Endothelial cell of umbilical vein (primary cell): ENCODE data around the gene CHCHD3. TPM values are rescaled to one million over a fixed set of nuclear protein-coding genes. Genes with fewer than 3 reads are reported as not detected.

Experiments
- BruUV-seq: library from RNA; stranded (reverse); fragments of 400-500 nt; replicated peaks from 2 replicates; lab custom pipeline; 2021; lab: Mats Ljungman, UMichigan
- CTCF ChIA-PET: fragments of 300-600, 350-600 bp; sonication (Branson Sonifier 250); formaldehyde crosslinking; loops from one replicate; lab custom pipeline; 2021; ENCODE audit warnings: antibody characterized with exemption, inconsistent platforms; lab: Charles Lee
- POLR2A ChIA-PET: fragments of 300-600, 350-600 bp; sonication (Branson Sonifier 250); formaldehyde crosslinking; loops from one replicate; lab custom pipeline; 2021; ENCODE audit warnings: antibody characterized with exemption, inconsistent platforms; lab: Charles Lee
- DNase-seq: peaks from one replicate; pipeline ENCODE4 v3.0.0-alpha.2; 2011; ENCODE audit warnings: low read depth, low spot score
- FAIRE-seq: peaks from 2 replicates; lab custom pipeline; 2011; peaks lifted over from hg19 to GRCh38; lab: Jason Lieb, UNC
- H2AFZ ChIP-seq: 2 replicates; pipeline ENCODE4 v1.6.0; 2012; ENCODE audit warnings: low read depth, low read length, control low read depth, inconsistent platforms
- H3K27ac ChIP-seq: 2 replicates; pipeline ENCODE4 v1.5.1; 2011; ENCODE audit warnings: low read depth, mild to moderate bottlenecking, control low read depth, low read length, moderate library complexity; ENCODE audit not compliant: insufficient read depth
- H3K27me3 ChIP-seq, 2 experiments: 2 replicates each; pipeline versions ENCODE4 v1.6.0 to v1.6.1; 2011; ENCODE audit warnings: low read length in 2 of 2, mixed read lengths in 1 of 2; ENCODE audit not compliant: control insufficient read depth in 2 of 2, insufficient read depth in 2 of 2
- H3K36me3 ChIP-seq, 2 experiments: 2 replicates in 1 of 2; 3 replicates in 1 of 2; pipeline ENCODE4 v1.5.1; 2011; ENCODE audit warnings: low read length in 2 of 2, mild to moderate bottlenecking in 1 of 2, moderate library complexity in 1 of 2; ENCODE audit not compliant: control insufficient read depth in 2 of 2, insufficient read depth in 2 of 2; ENCODE audit errors: extremely low read depth in 1 of 2
- H3K4me1 ChIP-seq: 3 replicates; pipeline ENCODE4 v1.5.1; 2011; ENCODE audit warnings: mild to moderate bottlenecking, low read length; ENCODE audit not compliant: control insufficient read depth, insufficient read depth; ENCODE audit errors: extremely low read depth
- H3K4me2 ChIP-seq: 2 replicates; pipeline ENCODE4 v1.6.1; 2011; ENCODE audit warnings: low read length, control low read depth, mixed read lengths; ENCODE audit not compliant: insufficient read depth
- H3K4me3 ChIP-seq, 3 experiments: fragments of 200-600 bp in 1 of 3; sonication (generic), shearing (Covaris generic) in 1 of 3; replicated peaks in 1 of 3; 2 replicates each; pipeline ENCODE4 v1.5.1; 2011 to 2016; ENCODE audit warnings: control low read depth in 3 of 3, low read length in 3 of 3, mild to moderate bottlenecking in 2 of 3, inconsistent platforms in 1 of 3, low read depth in 1 of 3, moderate library complexity in 1 of 3; ENCODE audit not compliant: insufficient read depth in 1 of 3
- H3K79me2 ChIP-seq: 2 replicates; pipeline ENCODE4 v1.6.0; 2012; ENCODE audit warnings: low read length, inconsistent platforms; ENCODE audit not compliant: control insufficient read depth, insufficient read depth
- H3K9ac ChIP-seq: replicated peaks from 2 replicates; pipeline ENCODE3; 2011; ENCODE audit warnings: low read length, control low read depth; ENCODE audit not compliant: insufficient read depth; ENCODE audit errors: extremely low read depth
- H3K9me1 ChIP-seq: replicated peaks from 3 replicates; pipeline ENCODE4 v1.6.0; 2011; ENCODE audit warnings: mild to moderate bottlenecking, low read length; ENCODE audit not compliant: control insufficient read depth, insufficient read depth; ENCODE audit errors: extremely low read depth
- H3K9me3 ChIP-seq: replicated peaks from 2 replicates; pipeline ENCODE4 v1.5.1; 2012; ENCODE audit warnings: low read length, inconsistent platforms; ENCODE audit not compliant: control insufficient read depth, insufficient read depth
- H4K20me1 ChIP-seq: replicated peaks from 2 replicates; pipeline ENCODE3; 2011; ENCODE audit warnings: mild to moderate bottlenecking, low read length; ENCODE audit not compliant: control insufficient read depth, insufficient read depth; ENCODE audit errors: extremely low read depth
- CTCF ChIP-seq, 2 donors: IDR thresholded peaks; 1 replicate in 1 of 2; 2 replicates in 1 of 2; pipeline ENCODE4 v1.5.1; 2011; ENCODE audit warnings: low read length in 2 of 2, mild to moderate bottlenecking in 2 of 2, moderate library complexity in 2 of 2, control low read depth in 1 of 2, inconsistent platforms in 1 of 2, low read depth in 1 of 2; ENCODE audit not compliant: insufficient read depth in 1 of 2; ENCODE audit errors: extremely low read depth in 1 of 2
- EZH2 ChIP-seq: IDR thresholded peaks from 2 replicates; pipeline ENCODE4 v1.6.1; 2012; ENCODE audit warnings: borderline replicate concordance, low read depth, mild to moderate bottlenecking, moderate library complexity, low read length, inconsistent platforms; ENCODE audit not compliant: severe bottlenecking
- GATA2 ChIP-seq: IDR thresholded peaks from 2 replicates; pipeline ENCODE4 v1.7.0; 2011; ENCODE audit warnings: low read depth, mild to moderate bottlenecking, moderate library complexity, mixed read lengths, low read length; ENCODE audit not compliant: insufficient read length, insufficient read depth
- JUN ChIP-seq: IDR thresholded peaks from 2 replicates; pipeline ENCODE4 v1.6.1; 2011; ENCODE audit warnings: borderline replicate concordance, low read depth; ENCODE audit not compliant: insufficient read length, insufficient read depth
- dilution Hi-C: fragments of 300-500 bp; cut with MboI; formaldehyde crosslinking; loops from one replicate; pipeline ENCODE4 v1.15.0; 2019; ENCODE audit warnings: low sequenced_read_pairs; ENCODE audit not compliant: extremely low pct_ligation_motif_present
- intact Hi-C: fragments of 100-400 bp; cut with micrococcal nuclease; formaldehyde crosslinking; loops from one replicate; pipeline ENCODE4 v1.10.0; 2022
- polyA plus RNA-seq, 4 experiments: library from polyadenylated mRNA; depleted of rRNA in 3 of 4; stranded (reverse) in 3 of 4; unstranded in 1 of 4; fragments of >200 nt; gene quantifications; 2 replicates each; pipeline versions ENCODE4 v1.2.1 to v1.2.3, GENCODE V29; 2011 to 2012; ENCODE audit warnings: missing spikeins in 1 of 4
- total RNA-seq: library from RNA; stranded (reverse); gene quantifications from 2 replicates; pipeline ENCODE4 v1.2.3, GENCODE V29; 2021
- TF ChIP-seq, protein P1 (sequence below): IDR thresholded peaks from 2 replicates; pipeline ENCODE4 v1.6.1; 2011; ENCODE audit not compliant: insufficient read depth, insufficient read length

Gene CHCHD3
- total and polyA plus RNA-seq, 2 donors (not counting 3 experiments of a cell fraction or from before 2014, with no cell fraction given): 22.0 to 63.7 TPM

DNA sequence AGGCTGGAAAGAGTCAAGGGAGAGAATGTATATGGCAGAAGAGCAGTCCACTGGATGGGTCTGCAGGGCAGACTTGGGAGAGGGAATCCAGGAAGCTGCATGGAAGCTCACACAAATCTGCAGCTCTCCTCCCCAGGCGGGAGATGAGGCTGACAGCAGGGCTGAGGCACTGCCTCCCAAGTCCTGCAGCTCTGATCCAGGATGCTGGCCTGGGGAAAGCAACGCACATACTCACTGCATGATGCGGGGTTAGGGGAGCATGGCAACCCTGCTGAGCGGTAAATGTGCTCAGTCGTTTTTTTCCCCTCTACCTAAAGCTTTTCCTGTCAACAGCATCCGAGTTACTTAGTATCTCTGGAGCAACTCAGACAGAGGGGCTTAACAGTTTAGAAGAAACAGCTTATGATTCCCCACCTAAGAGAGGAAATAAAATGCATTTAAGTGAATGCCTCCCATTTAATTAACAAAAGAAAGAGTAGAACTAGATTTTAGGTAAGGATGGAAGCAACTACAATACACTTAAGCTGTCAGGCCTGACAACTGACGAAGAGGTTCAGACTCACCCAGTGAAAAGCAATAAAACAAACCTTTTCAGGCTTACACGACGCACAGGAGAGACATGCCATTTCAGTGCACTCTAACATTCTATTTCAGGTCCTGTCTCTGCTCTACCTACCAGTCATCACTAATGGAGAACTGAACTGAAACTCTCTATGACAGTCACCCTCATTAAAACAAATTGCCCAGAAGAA lies 37.0 kb downstream of the CHCHD3 start:
- BruUV-seq: no TSS peak
- no peak for DNase-seq
- dilution Hi-C loops (no loop called here), intact Hi-C loops (no loop called here)
- ChIA-PET POLR2A (no interaction called here), CTCF (interaction anchor here (1.2 kb wide), 1 partner anchor 12 kb away, joined by 4 read pairs; no protein-coding TSS in a partner anchor)
- Histone ChIP-seq H3K9me3 (no peaks in the 10 kb centered on the region), H3K36me3 (no peaks in the 10 kb centered on the region), H3K79me2 (peaks cover 34% of the 10 kb centered on the region), H2AFZ (no peak overlapping the region), H3K27me3 (no peaks in the 10 kb centered on the region), H3K4me2 (no peak overlapping the region), H3K9ac (no peak overlapping the region), H3K4me3 (no peak overlapping the region), H3K27ac (no peak overlapping the region), H3K4me1 (no peaks in the 10 kb centered on the region), H3K9me1 (no peaks in the 10 kb centered on the region), H4K20me1 (no peaks in the 10 kb centered on the region)
- TF ChIP-seq JUN (no peak), CTCF (IDR thresholded peaks at IDR 0.05; ENCODE audit: extremely low read depth in 1 of 2, insufficient read depth in 1 of 2, low read depth in 1 of 2, low read length in 2 of 2) (no peak), EZH2 (no peak), GATA2 (no peak)
- TF ChIP-seq, protein P1, sequence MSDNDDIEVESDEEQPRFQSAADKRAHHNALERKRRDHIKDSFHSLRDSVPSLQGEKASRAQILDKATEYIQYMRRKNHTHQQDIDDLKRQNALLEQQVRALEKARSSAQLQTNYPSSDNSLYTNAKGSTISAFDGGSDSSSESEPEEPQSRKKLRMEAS: no peak
- no peak for FAIRE-seq
